K562 (cell line): ENCODE measurements around the gene CDAN1. TPM values are rescaled to one million over a fixed set of nuclear protein-coding genes. Genes with fewer than 3 reads are reported as not detected.

Experiments used
- BCL6 ChIP-seq: fragments of 250-450 bp; sonication (Bioruptor Pico); IDR thresholded peaks from 2 replicates; pipeline ENCODE4 v1.4.0; 2020
- ELF4 ChIP-seq: fragments of 450-650 bp; formaldehyde crosslinking; IDR thresholded peaks from 2 replicates; pipeline ENCODE4 v1.4.0; 2022; ENCODE audit warnings: missing genetic modification characterization
- HMG20A ChIP-seq: fragments of 450-650 bp; formaldehyde crosslinking; conservative IDR thresholded peaks from 2 replicates; pipeline ENCODE4 v1.4.0; 2020; ENCODE audit warnings: mild to moderate bottlenecking, mixed read lengths
- KAT8 ChIP-seq: fragments of 450-650 bp; IDR thresholded peaks from 2 replicates; pipeline ENCODE4 v1.6.1; 2016; ENCODE audit warnings: low read depth, mild to moderate bottlenecking
- KLF16 ChIP-seq: IDR thresholded peaks from 2 replicates; pipeline ENCODE4 v1.6.1; 2016; ENCODE audit warnings: antibody characterized with exemption
- L3MBTL2 ChIP-seq: fragments of 450-650 bp; IDR thresholded peaks from 2 replicates; pipeline ENCODE4 v1.6.1; 2016; ENCODE audit warnings: mild to moderate bottlenecking, moderate library complexity
- POLR3A ChIP-seq: IDR thresholded peaks from 2 replicates; pipeline ENCODE4 v1.6.1; 2011; ENCODE audit warnings: borderline replicate concordance, mild to moderate bottlenecking, moderate library complexity; ENCODE audit not compliant: insufficient read length, insufficient read depth; ENCODE audit errors: extremely low read depth
- PTBP1 ChIP-seq: fragments of 200-400 bp; formaldehyde crosslinking; IDR thresholded peaks from 2 replicates; pipeline ENCODE4 v1.6.1; 2017; ENCODE audit warnings: low read depth, low read length
- SMARCB1 ChIP-seq: IDR thresholded peaks from 2 replicates; pipeline ENCODE4 v1.6.1; 2011; ENCODE audit warnings: improper control_type of control experiment, low read depth; ENCODE audit not compliant: insufficient read length
- SMC3 ChIP-seq: conservative IDR thresholded peaks from 2 replicates; pipeline ENCODE4 v1.6.1; 2011; ENCODE audit warnings: low read depth, low read length, improper control_type of control experiment; ENCODE audit not compliant: insufficient read depth
- ZNF12 ChIP-seq: sonication (generic); formaldehyde crosslinking; IDR thresholded peaks from 2 replicates; pipeline ENCODE4 v1.4.0; 2020; ENCODE audit warnings: mild to moderate bottlenecking, missing genetic modification reagents
- ZNF232 ChIP-seq: sonication (generic); formaldehyde crosslinking; IDR thresholded peaks from 2 replicates; pipeline ENCODE4 v1.8.0; 2022; ENCODE audit warnings: mild to moderate bottlenecking, missing genetic modification reagents
- ZNF354B ChIP-seq: fragments of 250-450 bp; sonication (Bioruptor Pico); IDR thresholded peaks from 2 replicates; pipeline ENCODE4 v1.4.0; 2020
- ZNF77 ChIP-seq: fragments of 250-450 bp; sonication (Bioruptor Pico); IDR thresholded peaks from 2 replicates; pipeline ENCODE4 v1.5.0; 2020
- polyA plus RNA-seq, 8 experiments: library from polyadenylated mRNA; depleted of rRNA in 4 of 8; stranded (reverse) in 5 of 8; unstranded in 3 of 8; fragments of >200 nt; fragmentation: Nextera tagmentation in 2 of 8; fragmentation: Illumina TruSeq in 1 of 8; extraction: Ambion mirVana in 2 of 8; extraction: Trizol in 1 of 8; gene quantifications; 2 replicates each; pipeline versions ENCODE4 v1.2.1 to v1.2.3, GENCODE V29; 2011 to 2014; ENCODE audit warnings: inconsistent platforms in 1 of 8, missing spikeins in 1 of 8
- total RNA-seq, 7 experiments: library from RNA; depleted of rRNA in 6 of 7; stranded (reverse); fragments of >200 nt in 6 of 7; fragmentation: Illumina TruSeq in 2 of 7; extraction: Trizol in 2 of 7; gene quantifications; 2 replicates each; pipeline versions ENCODE4 v1.2.1 to v1.2.3, GENCODE V29; 2011 to 2021; ENCODE audit warnings: low replicate concordance in 1 of 7
- TF ChIP-seq, protein P1 (sequence below): fragments of 150-350 bp; IDR thresholded peaks from 2 replicates; pipeline ENCODE4 v1.6.1; 2014; ENCODE audit warnings: low read depth, mild to moderate bottlenecking, low read length, borderline replicate concordance
- TF ChIP-seq, protein P2 (sequence below): fragments of 200-400 bp; formaldehyde crosslinking; IDR thresholded peaks from 2 replicates; pipeline ENCODE4 v1.6.1; 2017; ENCODE audit warnings: mild to moderate bottlenecking, low read depth, low read length, moderate library complexity
- TF ChIP-seq, protein P3 (sequence below): fragments of 250-450 bp; sonication (Bioruptor Pico); IDR thresholded peaks from 2 replicates; pipeline ENCODE4 v1.5.0; 2021; ENCODE audit warnings: mild to moderate bottlenecking, borderline replicate concordance
- TF ChIP-seq, protein P4 (sequence below): fragments of 450-650 bp; formaldehyde crosslinking; IDR thresholded peaks from 2 replicates; pipeline ENCODE4 v1.4.0; 2022; ENCODE audit warnings: mild to moderate bottlenecking, moderate library complexity
- TF ChIP-seq, protein P5 (sequence below): sonication (generic); formaldehyde crosslinking; IDR thresholded peaks from 2 replicates; pipeline ENCODE4 v1.8.1; 2023; ENCODE audit warnings: mild to moderate bottlenecking, missing genetic modification reagents, moderate library complexity

Gene CDAN1
- total and polyA plus RNA-seq, 9 of the 15 experiments (the other 6 are each of a cell fraction or from before 2014, with no cell fraction given): 1.6 to 34.4 (median 13.8) TPM

DNA sequence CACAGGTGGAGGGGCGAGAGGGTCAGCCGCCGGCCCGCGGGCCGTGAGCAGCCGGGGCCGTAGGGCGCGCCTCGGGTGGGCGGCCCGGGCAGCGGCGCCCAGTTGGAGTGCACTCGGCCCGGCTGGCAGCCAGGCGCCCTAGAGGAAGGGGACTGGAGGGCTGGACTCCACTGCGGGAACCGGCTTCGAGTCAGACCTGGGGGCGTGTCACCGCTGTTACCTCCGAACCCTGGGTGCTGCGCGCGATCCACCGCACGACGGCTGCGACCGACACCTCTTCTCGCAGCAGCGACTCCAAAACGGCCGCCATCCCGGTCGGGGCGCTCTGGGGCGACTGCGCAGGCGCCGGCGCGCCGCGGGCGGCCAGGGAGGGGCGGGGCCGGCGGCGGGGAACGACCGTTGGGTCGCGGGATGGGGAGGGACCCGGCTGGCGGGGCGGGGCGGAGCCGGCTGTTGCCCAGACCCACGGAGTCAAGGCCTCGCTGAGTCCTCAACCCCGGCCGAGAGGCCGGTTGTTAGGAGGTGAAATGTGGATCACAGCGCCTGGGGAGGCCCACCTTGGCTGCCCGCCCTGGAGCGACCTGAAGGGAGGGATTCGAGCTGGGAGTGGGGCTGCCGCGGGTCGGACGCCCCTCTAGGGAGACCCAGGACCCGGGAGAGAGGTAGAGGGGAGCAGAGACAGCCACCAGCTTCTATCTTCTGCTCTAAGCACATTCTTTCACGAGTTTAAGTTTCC is at the start of gene CDAN1 (continued):
- TF ChIP-seq ZNF12 (CRISPR knock-in tag) (no peak), ZNF232 (CRISPR knock-in tag) (no peak), KAT8 (no peak), L3MBTL2 (peak; percentile 53; the same call in 1 of the 2 replicates), ELF4 (CRISPR knock-in tag) (no peak), SMARCB1 (no peak), SMC3 (peak; percentile 3; the same call in 1 of the 2 replicates), KLF16 (no peak), ZNF354B (CRISPR knock-in tag) (no peak), BCL6 (CRISPR knock-in tag) (no peak), POLR3A (no peak), ZNF77 (no peak), PTBP1 (no peak), HMG20A (no peak)
- TF ChIP-seq, protein P1, sequence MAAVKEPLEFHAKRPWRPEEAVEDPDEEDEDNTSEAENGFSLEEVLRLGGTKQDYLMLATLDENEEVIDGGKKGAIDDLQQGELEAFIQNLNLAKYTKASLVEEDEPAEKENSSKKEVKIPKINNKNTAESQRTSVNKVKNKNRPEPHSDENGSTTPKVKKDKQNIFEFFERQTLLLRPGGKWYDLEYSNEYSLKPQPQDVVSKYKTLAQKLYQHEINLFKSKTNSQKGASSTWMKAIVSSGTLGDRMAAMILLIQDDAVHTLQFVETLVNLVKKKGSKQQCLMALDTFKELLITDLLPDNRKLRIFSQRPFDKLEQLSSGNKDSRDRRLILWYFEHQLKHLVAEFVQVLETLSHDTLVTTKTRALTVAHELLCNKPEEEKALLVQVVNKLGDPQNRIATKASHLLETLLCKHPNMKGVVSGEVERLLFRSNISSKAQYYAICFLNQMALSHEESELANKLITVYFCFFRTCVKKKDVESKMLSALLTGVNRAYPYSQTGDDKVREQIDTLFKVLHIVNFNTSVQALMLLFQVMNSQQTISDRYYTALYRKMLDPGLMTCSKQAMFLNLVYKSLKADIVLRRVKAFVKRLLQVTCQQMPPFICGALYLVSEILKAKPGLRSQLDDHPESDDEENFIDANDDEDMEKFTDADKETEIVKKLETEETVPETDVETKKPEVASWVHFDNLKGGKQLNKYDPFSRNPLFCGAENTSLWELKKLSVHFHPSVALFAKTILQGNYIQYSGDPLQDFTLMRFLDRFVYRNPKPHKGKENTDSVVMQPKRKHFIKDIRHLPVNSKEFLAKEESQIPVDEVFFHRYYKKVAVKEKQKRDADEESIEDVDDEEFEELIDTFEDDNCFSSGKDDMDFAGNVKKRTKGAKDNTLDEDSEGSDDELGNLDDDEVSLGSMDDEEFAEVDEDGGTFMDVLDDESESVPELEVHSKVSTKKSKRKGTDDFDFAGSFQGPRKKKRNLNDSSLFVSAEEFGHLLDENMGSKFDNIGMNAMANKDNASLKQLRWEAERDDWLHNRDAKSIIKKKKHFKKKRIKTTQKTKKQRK: no peak
- TF ChIP-seq, protein P2, sequence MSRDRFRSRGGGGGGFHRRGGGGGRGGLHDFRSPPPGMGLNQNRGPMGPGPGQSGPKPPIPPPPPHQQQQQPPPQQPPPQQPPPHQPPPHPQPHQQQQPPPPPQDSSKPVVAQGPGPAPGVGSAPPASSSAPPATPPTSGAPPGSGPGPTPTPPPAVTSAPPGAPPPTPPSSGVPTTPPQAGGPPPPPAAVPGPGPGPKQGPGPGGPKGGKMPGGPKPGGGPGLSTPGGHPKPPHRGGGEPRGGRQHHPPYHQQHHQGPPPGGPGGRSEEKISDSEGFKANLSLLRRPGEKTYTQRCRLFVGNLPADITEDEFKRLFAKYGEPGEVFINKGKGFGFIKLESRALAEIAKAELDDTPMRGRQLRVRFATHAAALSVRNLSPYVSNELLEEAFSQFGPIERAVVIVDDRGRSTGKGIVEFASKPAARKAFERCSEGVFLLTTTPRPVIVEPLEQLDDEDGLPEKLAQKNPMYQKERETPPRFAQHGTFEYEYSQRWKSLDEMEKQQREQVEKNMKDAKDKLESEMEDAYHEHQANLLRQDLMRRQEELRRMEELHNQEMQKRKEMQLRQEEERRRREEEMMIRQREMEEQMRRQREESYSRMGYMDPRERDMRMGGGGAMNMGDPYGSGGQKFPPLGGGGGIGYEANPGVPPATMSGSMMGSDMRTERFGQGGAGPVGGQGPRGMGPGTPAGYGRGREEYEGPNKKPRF: no peak
- TF ChIP-seq, protein P3, sequence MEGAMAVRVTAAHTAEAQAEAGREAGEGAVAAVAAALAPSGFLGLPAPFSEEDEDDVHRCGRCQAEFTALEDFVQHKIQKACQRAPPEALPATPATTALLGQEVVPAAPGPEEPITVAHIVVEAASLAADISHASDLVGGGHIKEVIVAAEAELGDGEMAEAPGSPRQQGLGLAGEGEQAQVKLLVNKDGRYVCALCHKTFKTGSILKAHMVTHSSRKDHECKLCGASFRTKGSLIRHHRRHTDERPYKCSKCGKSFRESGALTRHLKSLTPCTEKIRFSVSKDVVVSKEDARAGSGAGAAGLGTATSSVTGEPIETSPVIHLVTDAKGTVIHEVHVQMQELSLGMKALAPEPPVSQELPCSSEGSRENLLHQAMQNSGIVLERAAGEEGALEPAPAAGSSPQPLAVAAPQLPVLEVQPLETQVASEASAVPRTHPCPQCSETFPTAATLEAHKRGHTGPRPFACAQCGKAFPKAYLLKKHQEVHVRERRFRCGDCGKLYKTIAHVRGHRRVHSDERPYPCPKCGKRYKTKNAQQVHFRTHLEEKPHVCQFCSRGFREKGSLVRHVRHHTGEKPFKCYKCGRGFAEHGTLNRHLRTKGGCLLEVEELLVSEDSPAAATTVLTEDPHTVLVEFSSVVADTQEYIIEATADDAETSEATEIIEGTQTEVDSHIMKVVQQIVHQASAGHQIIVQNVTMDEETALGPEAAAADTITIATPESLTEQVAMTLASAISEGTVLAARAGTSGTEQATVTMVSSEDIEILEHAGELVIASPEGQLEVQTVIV (CRISPR knock-in tag): no peak
- TF ChIP-seq, protein P4, sequence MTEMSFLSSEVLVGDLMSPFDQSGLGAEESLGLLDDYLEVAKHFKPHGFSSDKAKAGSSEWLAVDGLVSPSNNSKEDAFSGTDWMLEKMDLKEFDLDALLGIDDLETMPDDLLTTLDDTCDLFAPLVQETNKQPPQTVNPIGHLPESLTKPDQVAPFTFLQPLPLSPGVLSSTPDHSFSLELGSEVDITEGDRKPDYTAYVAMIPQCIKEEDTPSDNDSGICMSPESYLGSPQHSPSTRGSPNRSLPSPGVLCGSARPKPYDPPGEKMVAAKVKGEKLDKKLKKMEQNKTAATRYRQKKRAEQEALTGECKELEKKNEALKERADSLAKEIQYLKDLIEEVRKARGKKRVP: no peak
- TF ChIP-seq, protein P5, sequence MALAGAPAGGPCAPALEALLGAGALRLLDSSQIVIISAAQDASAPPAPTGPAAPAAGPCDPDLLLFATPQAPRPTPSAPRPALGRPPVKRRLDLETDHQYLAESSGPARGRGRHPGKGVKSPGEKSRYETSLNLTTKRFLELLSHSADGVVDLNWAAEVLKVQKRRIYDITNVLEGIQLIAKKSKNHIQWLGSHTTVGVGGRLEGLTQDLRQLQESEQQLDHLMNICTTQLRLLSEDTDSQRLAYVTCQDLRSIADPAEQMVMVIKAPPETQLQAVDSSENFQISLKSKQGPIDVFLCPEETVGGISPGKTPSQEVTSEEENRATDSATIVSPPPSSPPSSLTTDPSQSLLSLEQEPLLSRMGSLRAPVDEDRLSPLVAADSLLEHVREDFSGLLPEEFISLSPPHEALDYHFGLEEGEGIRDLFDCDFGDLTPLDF (CRISPR knock-in tag): no peak
